HG02981 (cell line): ENCODE data around the gene CARS1.
A peak's percentile ranks its signal among the peaks of the same experiment; 100 is the strongest.
"Not testable (repeated sequence)": the region's sequence is repeated elsewhere in the genome, so short reads cannot be mapped to it uniquely, and the experiment has no call there.

Source experiments
- ATAC-seq: cut with Tn5 transposase; IDR thresholded peaks from one replicate; pipeline ENCODE4 v1.9.1; 2021; ENCODE audit warnings: mild to moderate bottlenecking, moderate library complexity; ENCODE audit not compliant: unreplicated experiment

The CARS1 gene

DNA sequence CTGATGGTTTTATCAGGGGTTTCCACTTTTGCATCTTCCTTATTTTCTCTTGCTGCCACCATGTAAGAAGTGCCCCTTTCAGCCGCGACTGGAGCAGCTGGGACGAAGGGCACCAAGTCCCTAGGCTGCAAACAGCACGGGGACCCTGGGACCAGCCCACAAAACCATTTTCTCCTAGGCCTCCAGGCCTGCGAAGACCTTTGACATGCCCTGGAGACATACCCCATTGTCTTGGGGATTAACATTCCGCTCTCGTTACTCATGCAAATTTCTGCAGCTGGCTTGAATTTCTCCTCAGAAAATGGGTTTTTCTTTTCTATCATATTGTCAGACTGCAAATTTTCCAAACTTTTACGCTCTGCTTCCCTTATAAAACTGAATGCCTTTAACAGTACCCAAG is 6.7 kb upstream of the CARS1 start:
- not testable (repeated sequence) for ATAC-seq

DNA sequence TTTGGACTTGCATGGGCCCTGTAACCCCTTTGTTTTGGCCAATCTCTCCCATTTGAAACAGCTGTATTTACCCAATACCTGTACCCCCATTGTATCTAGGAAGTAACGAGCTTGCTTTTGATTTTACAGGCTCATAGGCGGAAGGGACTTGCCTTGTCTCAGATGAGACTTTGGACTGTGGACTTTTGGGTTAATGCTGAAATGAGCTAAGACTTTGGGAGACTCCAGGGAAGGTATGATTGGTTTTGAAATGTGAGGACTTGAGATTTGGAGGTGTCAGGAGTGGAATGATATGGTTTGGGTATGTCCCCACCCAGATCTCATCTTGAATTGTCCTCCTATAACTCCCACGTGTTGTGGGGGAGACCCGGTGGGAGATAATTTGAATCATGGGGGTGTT is 6.2 kb upstream of the CARS1 start:
- not testable (repeated sequence) for ATAC-seq

DNA sequence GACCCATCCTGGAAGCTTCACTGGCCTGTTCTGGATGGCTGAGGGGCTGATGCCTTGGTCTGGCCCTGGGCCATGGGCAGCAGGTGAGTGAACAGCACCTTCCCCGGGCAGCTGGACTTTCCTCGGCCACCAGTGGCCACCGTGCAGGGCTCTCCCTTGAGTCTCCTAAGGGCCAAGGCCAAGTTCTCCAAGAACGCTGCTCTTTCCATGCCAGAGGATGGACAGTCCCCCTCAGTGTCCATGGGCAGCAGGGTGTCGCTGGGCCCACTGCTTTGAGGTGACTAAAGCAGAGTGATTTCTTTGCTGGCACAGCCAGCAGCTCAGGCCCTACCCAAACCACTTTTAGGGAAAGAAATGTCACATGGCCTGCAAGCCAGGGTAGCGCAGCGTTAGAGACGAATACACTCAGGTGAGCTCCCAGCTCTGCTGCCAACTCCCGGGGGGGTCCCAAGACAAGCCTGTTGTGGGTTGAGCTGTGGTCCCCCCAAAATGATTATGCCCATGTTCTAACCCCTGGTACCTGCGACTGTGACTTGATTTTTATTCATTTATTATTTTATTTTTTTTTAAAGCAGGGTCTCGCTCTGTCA is 3.3 kb upstream of the CARS1 start:
- no peak for ATAC-seq

DNA sequence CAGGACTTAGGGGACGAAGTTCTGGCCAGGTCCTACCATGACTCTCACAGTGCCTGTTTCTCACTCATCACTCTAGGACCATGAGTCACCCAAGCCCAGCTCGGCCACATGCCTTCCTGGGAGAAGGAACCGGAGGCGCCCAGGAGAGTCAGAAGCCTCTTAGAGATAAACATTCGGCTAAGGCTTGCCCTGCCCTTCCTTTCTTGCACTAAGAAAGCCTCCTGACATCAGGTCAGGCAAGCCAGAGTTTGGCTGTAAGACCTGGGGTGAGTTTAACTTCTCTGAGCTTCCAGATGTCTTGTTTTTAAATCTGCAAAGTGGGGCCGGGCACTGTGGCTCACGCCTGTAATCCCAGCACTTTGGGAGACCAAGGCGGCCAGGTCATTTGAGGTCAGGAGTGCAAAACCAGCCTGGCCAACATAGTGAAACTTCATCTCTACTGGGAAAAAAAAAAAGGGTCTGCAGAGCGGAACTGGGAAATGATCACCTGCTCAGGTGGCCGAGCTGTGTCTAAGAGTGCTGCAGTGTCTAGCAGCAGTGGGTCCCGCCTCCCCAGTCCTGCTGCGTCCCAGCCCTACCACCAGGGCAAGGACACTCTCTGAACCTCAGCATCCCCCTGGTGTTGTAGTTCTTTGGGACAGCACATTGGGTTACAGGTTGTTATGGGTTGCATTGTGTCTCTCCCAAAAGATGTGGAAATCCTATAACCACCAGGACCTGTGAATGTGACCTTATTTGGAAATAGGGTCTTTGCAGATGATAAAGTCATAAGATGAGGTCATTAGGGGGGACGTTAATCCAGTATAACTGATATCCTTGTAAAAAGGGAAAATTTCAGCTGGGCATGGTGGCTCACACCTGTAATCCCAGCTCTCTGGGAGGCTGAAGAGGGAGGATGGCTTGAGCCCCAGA is 1.8 kb upstream of the CARS1 start:
- no peak for ATAC-seq

DNA sequence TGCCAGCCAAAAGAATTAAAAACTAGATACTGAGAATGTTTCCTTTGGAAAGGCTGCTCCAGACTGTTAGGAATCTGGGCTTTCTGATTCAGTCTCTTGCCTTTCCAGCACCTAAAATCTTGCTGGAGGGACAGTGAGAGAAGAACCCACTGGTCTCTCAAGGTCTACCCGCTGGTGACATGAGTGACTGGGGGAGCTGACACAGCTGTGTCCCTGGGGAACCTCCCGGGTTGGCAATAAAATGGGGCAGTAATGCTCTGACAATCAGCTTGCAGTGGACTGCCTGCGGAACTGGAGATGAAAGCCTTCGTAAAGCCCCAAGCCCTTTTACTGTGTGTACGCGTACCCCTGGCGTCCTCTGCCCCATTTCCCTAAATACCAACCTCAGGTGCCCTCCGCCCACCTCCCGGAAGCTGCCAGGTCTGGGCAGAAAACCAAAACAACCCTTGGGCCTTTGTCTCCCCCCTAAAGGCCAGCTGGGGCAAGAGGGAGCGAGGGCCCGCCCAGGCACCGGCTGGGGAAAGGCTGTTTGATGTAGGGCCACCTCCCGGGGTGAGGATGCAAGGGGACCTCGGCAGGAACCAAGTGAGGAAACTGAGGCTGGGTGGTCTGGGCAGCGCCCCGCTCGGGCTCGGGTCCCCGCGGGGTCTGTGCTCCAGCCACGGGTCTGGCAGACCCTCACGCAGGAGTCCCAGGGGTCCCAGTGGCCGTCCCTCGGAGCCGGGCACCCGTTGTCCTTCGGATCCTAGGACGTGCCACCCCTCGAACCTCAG is 741 bp downstream of the CARS1 start:
- no peak for ATAC-seq

DNA sequence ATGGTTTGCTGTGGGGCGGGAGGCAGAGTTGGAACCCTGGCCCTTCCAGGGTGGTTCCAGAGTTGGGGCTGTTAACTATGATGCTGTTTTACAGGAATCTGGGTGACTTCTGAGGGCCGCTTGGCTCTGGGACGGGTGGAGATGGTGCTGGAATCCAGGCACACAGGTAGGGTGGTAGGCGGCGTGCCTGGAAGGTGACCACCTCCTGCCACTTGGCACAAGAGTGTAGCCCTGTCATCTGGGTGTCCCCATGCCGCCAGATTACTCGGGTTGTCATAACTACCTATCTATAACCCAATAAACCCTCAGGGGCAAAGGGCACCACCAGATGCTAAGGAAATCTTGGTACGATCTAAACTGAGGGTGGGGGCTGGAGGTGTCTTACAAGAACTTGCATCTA is 1.3 kb downstream of the CARS1 start:
- no peak for ATAC-seq

DNA sequence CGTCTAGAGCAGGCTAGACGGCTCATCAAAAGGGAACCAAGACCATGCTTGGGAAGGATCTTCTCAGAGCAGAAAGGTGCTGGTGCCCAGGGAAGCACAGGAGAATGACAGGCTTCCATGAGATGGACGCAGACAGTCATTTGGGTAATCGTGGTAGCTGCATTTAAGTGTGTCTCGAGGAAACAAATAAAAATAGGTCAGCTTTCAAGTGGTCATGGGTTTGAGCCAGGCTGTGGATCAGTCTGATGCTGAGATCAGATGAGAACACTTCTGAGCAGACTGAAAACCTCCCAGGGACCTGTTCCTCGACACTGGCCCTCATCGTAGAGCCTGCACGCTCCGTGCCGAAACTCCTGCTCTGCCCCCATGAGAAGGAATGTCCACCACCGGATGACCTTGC is 4.7 kb downstream of the CARS1 start:
- ATAC-seq, result no peak

DNA sequence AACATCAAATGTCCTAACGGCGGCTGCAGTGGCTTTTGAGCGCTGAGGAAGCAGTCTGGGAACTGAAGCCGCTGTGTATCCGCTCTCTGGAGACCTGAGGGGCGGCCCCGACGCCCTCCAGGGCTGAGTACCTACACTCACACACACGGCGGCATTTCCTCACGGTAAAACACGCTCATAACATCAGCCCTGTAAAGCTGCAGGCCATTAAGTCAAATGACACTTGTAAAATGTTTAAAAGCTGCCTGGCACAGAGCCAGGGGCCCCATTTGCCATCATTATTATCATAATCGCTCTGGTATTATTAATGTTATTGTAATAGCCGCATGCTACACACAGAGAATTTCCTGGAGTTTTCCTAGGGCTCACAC is 5.1 kb downstream of the CARS1 start:
- no peak for ATAC-seq

DNA sequence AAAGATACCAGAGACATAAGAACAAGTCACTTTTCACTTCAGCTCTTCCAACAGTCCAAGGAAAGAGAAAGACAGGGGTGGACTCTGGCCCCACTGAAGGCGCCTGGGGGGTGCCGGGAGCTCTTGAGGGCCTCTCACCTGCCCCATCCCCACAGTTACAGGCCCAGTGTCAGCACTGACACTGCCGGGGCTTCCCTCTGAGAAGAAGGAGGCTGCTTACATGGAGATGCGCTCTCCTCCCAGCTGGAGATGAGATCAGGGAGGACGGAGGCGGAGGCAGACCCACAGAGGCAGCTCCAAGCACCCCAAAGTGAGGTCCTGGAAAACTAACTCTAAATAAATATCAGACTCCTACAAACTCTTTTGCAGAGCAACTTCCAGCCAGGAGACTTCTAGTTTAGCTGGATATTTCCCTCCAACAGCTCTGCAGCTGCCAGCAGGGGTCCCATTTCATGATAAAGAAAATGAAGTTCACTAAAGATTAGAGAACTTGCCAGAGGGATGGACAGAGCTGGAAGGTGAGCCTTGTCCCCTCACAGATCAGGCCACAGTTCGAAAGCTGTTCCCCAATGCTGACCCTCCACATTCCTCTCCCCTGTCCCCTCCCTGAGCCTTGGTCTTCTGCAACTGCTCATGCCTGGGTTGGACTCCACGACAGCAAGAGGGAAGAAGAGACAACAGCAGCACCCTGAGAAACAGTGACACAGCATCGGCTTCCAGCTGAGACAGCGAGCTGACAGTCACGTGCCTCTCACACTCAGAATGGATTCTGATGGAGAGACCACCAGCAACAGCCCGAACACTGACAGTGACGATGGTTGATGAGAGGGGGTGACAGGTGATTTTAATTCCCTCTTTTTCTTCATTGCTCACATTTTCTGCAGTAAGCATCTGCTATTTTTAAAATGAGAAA is 5.8 kb downstream of the CARS1 start:
- no peak for ATAC-seq

DNA sequence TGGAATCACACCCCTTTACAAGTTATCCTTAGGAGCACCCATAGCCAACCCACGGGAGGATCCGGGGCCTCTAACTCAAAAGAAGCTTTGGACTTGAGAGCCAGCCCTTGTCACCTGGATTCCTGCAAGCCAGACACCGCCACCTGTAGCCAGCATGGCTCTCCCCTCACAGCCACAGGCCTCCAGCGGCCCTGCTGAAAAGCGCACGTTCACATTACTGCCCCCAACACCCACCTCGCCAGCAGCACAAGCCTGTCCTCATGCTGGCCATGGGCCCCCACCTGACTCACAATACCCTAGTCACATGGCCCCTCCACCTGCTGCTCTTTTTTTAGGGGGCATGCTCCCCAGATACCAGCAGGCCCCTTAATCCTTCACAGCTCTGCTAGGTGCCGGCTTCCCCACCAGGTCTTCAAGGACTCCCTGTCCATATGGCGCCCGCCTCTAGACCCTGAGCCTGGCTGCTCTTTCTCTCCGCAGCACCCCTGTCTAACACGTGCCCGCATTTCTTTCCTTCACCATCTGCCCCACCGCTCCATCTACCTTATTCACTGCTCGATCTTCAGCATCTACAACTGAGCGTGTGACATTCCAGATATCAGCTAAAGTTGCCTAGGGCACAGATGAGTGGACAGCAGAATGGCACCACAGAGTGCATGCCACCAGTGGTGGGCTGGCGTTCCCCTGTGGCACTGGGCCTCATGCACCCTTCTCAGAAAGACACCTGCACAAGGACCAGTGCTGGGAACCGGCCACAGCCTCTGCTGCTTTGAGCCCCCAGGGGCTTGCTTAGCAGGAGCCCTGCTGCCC is 6.6 kb downstream of the CARS1 start:
- no peak for ATAC-seq

DNA sequence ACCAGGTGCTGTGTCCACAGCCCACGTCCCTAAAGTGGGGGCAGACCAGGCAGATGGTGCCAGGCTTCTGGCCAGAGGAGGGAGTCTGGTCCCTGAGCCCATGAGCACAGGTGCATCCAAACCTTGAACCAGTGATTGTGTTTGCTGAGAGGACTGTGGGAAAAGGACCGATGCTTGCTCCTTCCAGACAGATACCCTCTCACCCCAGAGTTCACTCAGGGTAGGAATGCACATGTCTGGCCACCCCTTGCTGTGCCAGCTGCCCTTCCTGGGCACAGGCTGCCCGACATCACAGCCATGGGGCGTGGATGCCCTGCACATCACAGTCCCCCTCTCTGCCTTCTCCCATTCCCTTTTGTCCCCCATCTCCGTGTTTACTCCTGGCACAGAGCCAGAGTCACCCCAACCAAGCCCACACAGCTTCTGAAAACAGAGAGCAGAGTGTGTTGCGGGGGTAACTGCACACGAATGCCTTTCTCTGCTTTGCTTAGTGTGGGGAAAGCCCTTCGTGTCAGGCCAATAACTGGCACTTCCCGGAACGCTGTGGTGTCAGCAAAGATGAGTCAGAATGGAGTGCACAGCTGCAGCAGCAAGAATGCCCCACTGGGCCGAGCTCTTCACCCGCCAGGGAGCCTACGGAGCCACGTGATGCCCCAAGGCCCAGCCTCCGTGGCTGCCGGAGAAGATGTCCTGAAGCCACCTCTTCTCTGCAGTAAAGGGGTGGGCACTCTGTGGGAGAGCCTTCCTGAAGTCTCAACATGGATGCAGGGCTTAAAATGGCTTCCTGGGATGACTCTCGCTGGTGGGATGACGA is 7.6 kb downstream of the CARS1 start:
- ATAC-seq, result peak; percentile 88

DNA sequence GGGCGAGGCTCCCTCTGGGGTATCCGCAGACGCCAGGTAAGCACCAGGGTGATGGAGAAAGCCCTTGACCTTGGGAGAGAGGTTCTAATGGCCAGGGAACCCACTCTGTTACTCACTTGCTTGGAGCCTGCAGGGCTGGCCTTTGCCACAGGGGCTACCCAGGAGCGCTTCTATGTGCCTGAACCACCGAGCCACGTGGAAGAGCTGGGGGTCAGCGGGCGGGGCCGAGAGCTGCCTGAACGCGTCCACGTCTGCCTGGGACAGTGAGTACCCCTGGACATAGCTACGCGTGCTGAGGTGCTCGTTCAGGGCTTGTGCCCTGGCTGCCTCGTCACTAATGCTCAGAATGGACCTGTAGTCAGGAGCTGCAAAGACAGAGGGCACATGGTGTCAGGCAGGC is 9.6 kb downstream of the CARS1 start:
- no peak for ATAC-seq

DNA sequence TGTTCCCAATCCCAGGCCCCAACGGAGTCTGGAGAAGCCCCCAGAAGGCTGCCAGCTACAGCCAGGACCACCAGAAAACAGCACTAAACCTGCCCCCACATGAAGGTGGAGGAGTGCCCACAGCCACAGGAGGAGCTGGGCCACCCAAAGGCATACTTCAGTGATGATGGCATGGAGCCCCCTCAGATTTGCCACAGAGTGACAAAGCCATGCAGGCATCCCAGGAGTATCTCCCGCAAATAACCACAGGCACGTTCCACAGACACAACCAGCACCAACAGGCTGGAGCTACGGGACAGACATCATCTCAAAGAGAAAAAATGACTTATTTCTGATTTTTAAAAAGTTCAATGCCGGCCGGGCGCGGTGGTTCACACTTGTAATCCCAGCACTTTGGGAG is 10.6 kb downstream of the CARS1 start:
- ATAC-seq, result no peak

DNA sequence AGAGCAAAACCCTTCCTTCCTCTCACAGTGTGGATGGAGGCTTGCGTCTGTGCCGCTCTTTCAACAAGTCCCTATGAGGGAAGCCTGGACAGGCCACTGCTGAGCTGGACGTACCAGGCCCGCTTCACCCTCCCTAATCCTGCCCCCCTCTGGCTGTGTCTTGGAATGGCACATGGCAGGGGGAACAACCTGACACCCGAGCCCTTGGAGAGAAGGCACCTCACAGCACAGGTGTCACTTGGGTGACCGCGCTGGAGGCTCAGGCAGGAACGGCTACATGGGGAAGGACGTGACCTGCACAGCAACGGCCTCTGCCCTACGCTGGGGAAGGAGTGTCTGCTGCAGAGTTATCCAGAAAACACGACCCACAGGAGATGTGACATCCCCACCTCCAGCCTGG is 11.0 kb downstream of the CARS1 start:
- ATAC-seq, result no peak

DNA sequence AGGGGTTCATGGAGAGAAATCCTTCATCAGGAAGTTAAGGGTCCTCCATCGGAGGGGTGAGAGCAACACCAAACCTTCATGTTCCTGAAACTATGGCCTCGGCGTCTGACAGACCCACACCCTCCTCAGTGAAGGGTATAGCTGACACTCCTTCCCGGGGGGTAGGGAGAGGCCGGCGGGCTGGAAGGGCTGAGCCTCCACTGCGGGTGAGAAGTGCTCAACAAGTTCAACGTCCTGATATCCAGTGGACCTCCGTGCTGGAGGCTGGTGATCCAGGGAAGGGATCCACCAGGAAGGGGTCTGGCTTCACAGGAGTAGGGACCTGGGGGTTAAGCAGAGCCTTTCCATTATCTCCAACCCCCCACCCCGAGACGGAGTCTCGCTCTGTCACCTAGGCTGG is 12.3 kb downstream of the CARS1 start:
- ATAC-seq, result no peak

DNA sequence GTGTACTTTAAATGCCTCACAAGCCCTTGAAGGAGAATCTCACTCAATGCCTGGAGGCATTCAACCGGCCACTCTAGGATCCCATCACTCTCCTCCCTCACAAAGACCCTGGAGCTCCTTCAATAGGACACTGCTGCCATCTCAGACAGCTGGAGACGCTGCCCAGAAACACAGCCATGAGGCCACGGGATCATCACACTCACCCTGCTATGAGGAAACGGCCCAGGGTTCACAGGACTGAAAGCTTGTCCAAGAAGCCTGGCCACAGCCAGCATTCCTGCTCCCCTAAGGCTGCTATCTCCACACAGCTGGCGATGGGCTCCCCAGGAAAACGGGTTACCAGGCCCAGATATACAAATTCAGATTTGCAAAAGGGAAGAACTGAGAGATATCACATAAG is 13.2 kb downstream of the CARS1 start:
- ATAC-seq, result no peak

DNA sequence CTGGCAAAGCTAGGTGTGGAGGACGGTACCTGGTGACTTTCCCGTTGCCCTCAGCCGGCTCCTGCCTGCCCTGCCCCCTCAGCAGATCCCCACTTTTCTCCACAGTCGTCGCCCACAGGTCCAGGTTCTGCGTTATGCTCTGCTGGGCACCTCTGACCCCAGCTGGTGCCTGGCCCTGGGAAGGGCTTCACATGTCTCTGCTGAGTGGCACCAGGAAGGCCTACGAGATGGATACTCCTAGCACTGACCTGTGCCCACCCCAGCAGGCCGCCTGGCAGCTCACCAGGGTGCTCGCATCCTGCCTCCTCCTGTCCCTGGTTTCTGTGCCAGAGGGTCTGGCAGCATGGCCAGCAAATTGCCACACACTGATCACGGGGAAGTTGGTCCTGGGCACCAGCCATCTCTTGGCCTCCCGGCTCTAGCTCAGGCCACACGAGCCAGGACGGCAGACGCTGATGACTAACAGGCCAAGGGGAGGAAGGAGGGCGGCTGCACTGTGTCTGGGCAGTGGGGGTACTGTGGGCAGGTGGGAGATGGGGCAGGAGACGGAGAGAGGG is 13.8 kb downstream of the CARS1 start:
- ATAC-seq, result no peak

DNA sequence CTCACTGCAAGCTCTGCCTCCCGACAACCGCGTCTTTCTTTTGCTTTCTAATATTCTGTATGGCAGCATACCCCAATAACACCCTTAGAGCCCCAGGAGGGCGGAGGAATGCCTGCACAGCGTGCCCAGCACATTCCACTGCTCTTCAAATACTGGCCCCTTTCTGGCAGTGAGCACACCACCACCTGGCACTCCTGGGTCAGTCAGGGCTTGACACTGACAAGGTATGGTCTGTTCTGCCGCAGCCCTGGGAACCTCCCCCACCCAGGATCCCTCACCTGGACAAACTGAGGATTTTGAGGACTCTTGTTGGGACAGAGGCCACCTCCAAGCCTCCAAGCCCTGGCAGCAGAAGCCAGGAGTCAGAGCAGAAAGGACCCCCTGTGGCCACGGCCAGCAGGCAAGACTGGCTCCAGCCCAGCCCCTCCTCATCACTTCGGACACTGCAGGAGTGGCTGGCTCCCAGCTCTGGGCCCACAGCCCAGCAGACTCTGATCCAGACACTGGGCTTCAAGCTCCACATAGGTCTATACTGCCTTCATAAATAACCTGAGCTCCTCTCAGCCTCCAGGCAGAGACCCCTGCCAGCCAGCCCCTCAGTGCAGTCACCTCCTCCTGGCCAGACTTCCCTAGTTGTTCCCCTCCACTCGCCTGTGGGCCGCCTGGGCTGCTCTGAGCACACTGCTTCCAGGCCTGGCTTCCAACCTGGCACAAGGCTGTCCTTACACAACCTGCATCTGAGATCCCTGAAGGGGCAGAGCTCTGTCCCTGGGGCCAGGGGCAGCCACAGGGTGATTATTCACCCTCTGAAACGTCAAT is 14.5 kb downstream of the CARS1 start:
- ATAC-seq, result no peak
